HG02571 (cell line): Measurements from ENCODE around the gene LASP1NB.
"Not testable (repeated sequence)": the region's sequence is repeated elsewhere in the genome, so short reads cannot be mapped to it uniquely, and the experiment has no call there.

ENCODE experiments used
- ATAC-seq: cut with Tn5 transposase; IDR thresholded peaks from one replicate; pipeline ENCODE4 v1.9.1; 2021; ENCODE audit warnings: mild to moderate bottlenecking, moderate library complexity; ENCODE audit not compliant: unreplicated experiment

LASP1NB gene

GRCh38 chr17:38896346-38896954, 29.0 kb upstream of the LASP1NB start:
- no peak for ATAC-seq

DNA sequence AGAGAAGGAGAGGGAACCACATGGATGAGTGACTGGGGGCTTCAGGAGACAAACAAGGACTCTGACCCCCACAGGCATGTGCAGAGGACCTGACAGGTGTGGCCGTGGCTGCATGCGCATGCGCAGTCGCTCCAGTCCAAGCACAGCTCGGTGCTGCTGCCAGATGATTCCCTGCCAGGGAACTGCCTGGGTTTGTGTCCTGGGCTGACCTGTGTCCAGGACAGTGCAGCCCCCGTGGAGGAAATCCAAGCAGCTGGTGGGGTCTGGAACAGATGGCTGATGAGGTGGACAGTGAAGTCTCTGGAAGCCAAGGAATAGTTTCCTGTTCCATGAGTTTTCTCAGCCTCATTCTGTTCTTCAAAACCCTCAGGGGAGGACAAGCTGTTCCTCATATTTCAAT, 28.2 kb upstream of the LASP1NB start:
- ATAC-seq, result no peak

DNA sequence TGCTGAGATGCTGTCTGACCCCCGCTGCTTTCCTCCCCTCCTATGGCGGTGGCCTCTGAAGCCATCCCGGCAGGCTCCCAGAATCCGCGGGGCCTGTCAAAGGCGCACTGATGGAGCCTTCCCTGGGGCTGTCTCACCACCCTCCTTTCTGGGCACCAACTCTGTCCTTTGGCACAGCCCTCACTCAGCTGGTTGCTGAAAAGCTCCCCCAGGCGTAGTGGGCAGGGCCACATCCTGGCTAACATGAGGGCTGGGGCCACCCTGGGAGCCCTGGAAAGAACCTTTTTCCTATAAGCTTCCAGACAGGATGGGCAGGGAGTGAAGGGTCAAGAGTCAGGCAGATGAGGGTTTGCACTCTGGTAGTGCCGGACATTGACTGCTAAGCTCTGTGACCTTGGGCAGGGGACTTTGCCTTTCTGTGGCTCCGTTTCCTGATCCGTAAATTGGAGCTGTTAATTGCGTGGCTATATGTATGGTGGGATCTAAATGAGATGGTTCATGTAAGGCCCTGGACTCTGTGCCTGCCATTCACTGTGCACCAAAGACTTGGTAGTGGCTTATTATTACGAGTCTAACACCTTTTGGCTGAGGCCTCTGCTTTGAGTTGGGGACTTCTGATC, 27.6 kb upstream of the LASP1NB start:
- no peak for ATAC-seq

DNA sequence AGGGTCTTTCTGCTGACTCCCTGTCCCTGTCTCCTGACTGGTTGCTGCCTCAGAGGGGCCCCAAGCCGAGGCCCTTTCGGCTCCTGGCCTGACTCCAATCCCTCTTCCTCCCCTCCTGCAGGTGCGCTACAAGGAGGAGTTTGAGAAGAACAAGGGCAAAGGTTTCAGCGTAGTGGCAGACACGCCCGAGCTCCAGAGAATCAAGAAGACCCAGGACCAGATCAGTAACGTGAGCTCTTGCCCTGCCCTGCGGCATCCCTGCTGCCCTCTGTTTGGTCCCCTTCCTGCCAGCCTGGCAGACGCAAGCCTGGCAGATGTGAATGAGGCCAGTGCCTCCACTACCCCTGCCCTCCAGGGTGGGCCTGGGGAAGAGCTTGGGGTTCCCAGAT, 27.1 kb upstream of the LASP1NB start:
- no peak for ATAC-seq

DNA sequence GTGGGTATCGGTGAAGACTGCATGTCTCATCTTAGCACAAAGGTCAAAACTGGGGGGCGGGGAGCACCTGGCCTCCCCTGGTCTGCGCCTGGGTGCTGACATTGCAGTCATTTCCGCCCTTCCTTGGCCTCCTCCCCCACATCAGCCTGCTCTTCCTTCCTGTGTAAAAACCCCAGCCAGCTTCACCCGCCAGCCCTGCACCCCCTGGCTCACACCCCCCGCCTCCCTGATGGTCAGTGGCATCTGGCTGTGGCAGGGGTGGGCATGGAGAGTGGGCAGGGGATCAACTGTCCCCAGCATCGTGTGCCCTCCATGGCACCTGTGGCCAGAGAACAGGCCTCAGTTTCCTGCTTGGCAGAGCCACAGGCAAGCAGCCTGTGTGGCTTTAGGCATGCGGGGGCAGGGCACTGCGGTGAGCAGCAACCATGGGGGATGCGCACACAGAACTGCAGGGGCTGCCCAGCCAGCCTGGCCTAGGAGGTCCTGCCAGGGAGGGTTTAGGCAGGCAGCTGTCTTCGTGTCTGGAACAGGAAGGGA, 26.5 kb upstream of the LASP1NB start:
- peak; percentile 75 for ATAC-seq

GRCh38 chr17:38899421-38899820, 26.0 kb upstream of the LASP1NB start:
- no peak for ATAC-seq

DNA sequence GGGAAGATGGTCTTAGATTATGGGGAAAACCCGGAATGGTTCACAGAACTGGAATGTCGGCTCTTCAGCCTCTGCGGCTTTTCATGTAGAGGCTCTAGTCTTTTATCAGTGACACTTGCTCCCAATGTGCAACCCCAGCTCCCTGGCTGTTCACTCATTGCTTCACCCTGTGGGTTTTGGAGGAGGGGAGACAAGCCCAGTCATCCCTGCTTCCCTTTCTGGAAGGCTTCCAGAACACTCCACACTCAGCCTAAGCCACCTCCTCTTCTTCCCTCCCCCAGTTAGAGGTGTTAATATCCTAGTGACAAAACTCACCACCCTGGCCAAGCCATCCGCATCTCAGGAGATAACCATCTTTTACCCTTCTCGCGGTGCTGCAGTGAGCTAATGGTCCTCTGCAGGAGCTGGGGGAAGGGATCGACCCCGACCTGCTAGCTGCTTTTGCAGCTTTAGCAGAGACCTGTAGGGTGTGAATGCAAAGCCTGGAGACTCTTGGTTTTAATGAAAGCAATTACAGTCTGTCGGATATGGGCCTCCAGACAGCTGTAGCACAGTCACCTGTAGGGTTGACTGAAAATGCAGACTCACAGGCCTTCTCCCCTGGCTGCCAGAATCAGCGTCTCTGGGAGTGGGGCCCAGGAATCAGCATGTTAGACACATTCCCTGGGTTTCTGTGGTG, 24.3 kb upstream of the LASP1NB start:
- no peak for ATAC-seq

DNA sequence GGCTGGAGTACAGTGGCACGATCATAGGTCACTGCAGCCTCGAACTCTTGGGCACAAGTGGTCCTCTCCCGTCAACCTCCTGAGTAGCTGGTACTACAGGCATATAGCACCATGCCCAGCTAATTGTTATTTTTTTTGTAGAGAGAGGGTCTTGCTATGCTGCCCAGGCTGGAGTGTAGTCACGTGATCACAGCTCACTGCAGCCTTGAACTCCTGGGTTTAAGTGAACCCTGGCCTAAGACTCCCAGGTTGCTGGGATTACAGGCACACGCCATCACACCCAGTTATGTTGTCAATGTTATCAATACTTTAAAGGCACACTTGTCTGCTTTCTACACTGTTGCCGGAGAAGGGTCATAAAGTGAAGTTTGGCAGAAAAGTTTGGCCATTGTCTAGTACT, 22.0 kb upstream of the LASP1NB start:
- ATAC-seq, result no peak

DNA sequence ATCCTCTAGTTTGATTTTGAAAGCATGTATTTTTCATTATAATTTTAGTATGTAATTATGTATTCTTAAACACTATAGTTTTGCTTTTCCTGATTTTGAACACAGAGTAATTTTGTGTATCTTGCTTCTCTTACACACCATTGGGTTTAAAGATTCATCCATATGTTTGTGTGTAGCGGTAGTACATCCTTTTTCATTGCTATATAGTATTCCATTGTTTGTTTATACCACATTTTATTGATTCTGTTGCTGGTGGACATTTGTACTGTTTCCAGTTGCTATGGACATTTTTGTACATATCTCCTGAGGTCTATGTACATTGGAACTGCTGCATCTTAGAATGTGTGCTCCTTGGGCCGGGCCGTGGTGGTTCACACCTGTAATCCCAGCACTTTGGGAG, 20.5 kb upstream of the LASP1NB start:
- ATAC-seq, result no peak

DNA sequence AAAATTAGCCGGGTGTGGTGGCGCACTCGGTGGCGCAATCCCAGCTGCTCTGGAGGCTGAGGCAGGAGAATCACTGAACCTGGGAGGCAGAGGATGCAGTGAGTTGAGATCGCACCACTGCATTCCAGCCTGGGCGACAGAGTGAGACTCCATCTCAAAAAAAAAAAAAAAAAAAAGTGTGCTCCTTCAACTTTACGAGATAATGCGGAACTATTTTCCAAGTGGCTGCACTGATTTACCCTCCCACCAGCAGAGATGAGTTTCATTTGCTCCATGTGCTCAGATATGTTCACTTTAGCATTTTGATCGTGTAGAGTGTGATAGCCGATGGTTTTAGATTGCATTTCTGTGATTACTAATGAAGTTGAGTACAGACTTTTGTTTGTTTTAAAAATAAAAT, 20.0 kb upstream of the LASP1NB start:
- ATAC-seq, result no peak

GRCh38 chr17:38906460-38907228, 18.8 kb upstream of the LASP1NB start:
- ATAC-seq, result no peak

DNA sequence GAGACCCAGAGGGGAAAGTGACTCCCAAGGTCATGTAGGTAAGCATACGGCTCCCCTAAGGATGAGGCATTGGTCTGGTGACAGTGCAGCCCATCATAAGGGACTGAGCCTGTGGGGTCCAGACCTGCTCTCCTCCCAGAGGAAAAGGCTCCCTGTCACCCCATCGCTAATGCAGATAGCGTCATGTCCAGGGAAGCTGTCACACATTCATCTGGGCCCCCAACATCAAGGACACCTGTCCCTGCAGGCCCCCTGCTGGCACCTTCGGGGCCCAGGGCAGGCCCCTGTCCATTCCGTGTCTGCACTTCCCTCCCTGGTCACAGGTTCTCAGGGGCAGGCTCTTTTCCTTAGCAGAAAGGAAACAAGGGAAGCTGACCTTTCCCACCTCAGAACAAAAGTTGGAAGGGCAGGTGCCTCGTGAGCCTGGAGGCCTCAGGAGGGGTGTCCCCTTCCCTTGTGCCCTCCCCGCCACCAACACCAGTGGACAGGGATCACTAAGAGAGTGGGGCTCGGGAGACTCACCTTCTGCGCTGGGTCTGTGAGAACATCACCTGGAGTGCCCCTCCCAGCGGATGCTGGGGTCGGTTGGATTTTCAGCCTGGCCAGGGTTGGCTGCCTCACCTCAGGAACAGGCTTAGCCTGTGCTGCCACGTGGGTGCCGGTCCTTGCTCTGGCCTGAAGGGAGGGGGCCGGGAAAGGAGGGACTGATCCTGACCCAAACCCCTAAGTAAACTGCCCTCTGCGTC, 17.3 kb upstream of the LASP1NB start:
- ATAC-seq, result no peak

- ATAC-seq, result no peak
Measured at GRCh38 chr17:38908676-38909181, 16.7 kb upstream of the LASP1NB start.

DNA sequence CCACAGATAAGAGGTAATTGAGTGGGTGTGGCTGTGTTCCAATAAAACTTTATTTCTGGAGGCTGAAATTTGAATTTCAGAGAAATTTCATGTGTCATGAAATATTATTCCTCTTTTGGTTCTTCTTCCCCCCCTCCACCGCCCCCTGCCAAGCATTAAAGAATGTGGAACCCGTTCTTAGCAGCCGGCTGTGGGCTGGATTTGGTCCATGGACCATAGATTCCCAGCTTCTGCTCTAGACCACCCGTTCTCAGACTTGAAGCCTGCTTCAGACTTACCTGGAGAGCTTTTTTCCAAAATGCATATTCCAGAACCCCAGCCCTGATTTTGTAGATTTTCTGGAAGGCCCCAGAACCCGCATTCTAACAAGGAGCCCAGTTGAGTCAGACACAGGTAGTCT, 15.1 kb upstream of the LASP1NB start:
- no peak for ATAC-seq

- no peak for ATAC-seq
Measured at GRCh38 chr17:38911081-38911730, 14.2 kb upstream of the LASP1NB start.

DNA sequence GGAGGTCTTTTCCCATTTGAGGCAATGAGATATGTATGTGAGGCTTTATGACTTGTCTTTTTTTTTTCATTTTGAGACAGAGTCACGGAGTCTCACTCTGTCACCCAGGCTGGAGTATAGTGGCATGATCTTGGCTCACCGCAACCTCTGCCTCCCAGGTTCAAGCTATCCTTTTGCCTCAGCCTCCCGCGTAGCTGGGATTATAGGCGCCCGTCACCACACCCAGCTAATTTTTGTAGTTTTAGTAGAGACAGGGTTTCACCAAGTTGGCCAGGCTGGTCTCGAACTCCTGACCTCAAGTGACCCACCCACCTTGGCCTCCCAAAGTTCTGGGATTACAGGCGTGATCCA, 13.7 kb upstream of the LASP1NB start:
- not testable (repeated sequence) for ATAC-seq

GRCh38 chr17:38912221-38912813, 13.1 kb upstream of the LASP1NB start:
- ATAC-seq, result no peak

DNA sequence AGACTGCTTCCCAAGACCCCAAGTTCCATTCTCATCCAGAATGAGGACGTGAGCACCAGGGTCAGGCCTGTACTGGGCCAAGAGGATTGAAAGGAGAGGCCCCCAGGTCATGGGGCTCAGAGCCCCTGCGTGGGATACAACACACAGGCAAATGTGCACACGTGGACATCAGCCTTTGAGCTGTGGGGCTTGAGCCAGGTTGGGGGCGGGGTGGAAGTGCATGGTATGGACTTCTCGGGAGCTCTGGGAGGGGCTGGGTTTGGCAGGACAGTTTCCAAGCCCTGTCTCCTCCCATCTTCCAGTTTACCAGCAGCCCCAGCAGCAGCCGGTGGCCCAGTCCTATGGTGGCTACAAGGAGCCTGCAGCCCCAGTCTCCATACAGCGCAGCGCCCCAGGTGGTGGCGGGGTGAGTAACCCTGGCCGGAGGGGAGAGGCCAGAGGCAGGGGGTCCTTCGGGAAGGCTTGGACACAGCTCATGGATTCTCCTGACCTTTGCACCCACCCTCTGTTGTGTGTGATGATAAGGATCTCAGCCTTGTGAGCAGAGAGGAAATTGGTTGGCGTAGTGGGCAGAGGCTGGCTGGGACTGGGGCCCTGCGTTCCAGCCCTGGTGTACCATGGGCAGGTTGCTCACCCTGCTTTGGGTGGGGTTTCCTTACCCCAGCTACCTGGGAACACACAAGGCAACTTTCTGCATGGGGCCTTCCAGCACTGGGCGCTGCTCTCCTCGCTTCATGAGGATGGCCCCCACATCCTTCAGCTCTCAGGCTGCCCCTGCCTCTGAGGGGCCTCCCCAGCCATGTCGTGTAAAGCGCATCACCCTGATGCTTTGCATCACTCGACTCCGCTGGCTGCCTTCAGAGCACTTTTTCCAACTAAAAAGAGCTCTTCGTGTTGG, 10.4 kb upstream of the LASP1NB start:
- no peak for ATAC-seq

DNA sequence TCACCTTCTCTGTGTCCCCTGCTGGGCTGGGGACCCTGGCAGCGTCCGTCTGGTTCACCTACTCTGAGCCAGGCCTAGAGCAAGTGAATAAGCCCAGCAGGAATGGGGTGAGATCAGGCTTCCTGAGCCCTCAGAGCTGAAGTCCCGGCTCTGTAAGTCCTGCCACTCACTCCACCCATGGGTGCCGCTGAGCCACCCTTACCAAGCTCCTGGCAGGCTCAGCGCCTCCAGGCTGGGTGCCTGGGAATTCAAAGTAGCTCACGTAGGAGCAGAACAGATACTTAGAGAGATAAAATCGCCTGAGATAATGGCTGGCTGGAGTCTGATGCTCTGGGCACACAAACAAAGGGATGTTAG, 9.8 kb upstream of the LASP1NB start:
- ATAC-seq, result no peak
